Neural cell (in vitro differentiated cells): ENCODE data around the gene MYB.

ENCODE experiments used
- CTCF ChIP-seq: fragments of 450-650 bp; IDR thresholded peaks from 2 replicates; pipeline ENCODE4 v1.5.1; 2014; ENCODE audit warnings: antibody characterized with exemption, mild to moderate bottlenecking, moderate library complexity; ENCODE audit not compliant: poor library complexity, severe bottlenecking
- EZH2 ChIP-seq: fragments of 200-600, 300-800 bp; shearing (Covaris generic), sonication (generic); IDR thresholded peaks from 2 replicates; pipeline ENCODE4 v1.6.1; 2014; ENCODE audit warnings: antibody characterized with exemption, low read length, borderline replicate concordance, mild to moderate bottlenecking; ENCODE audit not compliant: insufficient read depth, poor library complexity, severe bottlenecking
- POLR2AphosphoS5 ChIP-seq: IDR thresholded peaks from 2 replicates; pipeline ENCODE4 v1.6.1; 2012
- RAD21 ChIP-seq: fragments of 450-650 bp; conservative IDR thresholded peaks from 2 replicates; pipeline ENCODE4 v1.6.1; 2014; ENCODE audit warnings: antibody characterized with exemption, mild to moderate bottlenecking, moderate library complexity

GRCh38 chr6:135195041-135195440 is 13.9 kb downstream of the MYB start:
- TF ChIP-seq POLR2AphosphoS5 (no peak), EZH2 (no peak), CTCF (no peak), RAD21 (no peak)
